HUDEP-2 (cell line): ENCODE results near the gene TBPL1.
A peak's percentile ranks its signal among the peaks of the same experiment; 100 is the strongest.
"Not testable (repeated sequence)": the region's sequence is repeated elsewhere in the genome, so short reads cannot be mapped to it uniquely, and the experiment has no call there.

Experiments
- DNase-seq, 76 experiments: peaks; one replicate each; lab custom pipeline; 2025; ENCODE audit not compliant: unreplicated experiment in 76 of 76; lab: John Stamatoyannopoulos, UW

TBPL1 gene

GRCh38 chr6:133952815-133953633 is at the start of gene TBPL1:
Gene TBPL1, plus strand, starts transcription at chr6:133953224. Its CDS starts 26,902 bp downstream, at chr6:133980126.
- DNase-seq = peak; percentile 53 to 99 (median 94)

DNA sequence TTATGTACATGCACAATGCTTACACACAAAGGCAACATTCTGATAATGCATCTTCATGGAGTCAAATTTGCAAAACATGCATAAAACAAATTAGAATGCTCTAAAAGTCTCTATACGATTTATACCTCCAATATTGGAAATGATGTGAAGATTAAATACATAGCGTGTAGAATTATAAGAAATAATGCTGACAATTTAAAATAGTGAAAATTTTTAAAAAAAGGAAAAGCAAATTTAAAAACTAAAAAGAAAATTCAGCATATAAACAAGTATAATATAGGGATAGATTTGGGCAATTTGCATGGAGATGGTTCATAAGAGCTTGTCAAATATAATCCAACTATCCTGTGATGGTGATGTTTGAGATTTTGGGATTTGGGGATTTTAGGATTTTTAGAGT is 49.2 kb upstream of the TBPL1 start:
- no peak for DNase-seq

DNA sequence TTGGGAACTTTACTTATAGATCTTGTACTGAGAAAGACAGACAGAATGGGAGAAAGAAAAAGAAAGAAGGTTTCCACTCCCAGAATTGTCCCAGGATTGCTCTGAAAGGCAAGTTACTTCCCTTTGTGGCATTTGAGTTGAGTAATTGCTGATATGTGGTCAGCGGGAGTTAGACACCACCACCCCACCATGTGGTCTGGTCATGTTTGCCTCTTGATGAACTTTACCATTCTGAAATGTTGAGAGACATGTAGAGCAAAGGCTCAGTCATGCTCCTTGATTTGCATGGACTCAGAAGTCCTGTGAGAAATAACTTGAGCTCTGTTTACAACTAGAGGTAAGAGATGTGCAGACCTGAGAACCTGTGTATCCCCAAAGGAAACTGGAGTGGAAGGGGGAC is 47.0 kb upstream of the TBPL1 start:
- no peak for DNase-seq

GRCh38 chr6:133916650-133917151 is 36.3 kb upstream of the TBPL1 start:
- DNase-seq = peak in 70 of 76 experiments; percentile 8 to 89 (median 68)

- DNase-seq = no peak
Measured at GRCh38 chr6:133917781-133918180, 35.2 kb upstream of the TBPL1 start.

GRCh38 chr6:133918208-133918930 is 34.7 kb upstream of the TBPL1 start:
- no peak for DNase-seq

DNA sequence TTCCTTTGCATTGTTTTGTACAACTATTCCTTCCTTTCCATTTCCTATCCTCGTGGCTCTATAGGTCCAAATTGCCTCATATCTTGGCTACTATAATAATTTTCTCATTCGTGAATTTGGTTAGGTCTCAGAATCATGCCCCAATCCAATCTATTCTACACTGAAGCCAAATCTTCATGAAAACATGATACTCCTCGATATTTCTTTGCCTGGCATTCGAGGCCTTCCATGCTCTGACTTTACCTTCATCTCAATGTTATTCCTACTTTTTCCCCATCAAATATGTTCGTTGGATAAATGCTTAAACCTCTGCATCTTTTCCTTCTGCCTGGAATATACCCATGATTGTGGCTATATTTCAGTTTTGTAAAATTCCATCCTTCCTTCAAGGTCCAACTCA is 33.7 kb upstream of the TBPL1 start:
- DNase-seq = no peak

DNA sequence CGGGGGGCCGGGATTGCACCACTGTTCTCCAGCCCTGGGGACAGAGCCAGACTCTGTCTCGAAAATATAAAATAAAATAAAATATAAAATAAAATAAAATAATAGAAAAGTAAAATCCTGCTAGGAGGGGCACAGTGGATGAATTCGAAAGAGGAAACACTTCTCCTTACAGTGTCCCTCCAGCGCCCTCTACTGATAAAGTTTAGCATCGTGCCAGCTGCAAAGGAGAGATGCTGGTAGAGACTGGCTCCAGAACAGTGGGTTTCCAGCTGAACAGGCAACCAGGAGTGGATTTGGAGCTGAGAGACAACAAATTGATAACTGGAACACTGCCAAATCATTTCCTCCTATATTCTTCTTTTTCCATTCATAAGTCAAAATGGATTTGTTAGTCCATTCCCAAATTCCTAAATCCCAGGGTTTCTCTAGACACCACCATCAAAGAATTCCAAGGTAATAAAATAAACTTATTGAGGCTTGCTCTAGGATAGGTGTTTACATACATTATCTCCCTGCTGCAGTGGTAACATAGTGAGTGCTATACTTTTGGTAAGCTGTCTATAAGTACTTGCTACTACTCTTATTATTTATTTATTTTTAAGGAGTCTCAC is 31.7 kb upstream of the TBPL1 start:
- DNase-seq = peak in 70 of 76 experiments; percentile 7 to 89 (median 66)

DNA sequence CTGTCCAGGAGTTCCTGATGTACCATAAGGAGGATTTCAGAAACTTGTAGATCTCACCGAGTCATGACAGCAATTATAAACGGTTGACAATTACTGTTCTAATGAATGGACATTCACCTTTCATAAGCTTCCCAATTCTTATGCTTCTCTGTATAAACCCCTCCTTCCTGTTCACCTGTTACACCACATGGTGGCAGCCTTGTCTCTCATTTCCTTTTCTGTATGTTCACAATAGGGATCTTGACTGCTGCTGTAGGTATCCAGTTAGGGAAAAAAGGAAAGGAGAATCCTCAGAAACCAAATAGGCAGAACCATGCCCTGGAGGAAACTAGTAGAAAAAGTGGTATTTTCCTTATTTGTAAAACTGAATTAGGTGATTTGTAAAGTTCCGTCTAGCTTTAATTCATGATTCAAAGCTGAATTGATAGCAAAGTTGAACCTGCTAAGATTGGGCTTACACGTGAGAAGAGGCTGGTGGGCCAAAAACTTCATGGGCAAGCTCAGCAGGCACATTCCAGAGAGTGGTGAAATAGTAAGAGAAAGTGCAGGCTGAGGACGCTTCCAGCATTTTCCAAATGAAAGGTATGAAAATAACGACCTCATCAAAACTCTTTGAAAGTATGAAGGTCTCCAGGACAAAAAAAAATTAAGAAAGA is 29.0 kb upstream of the TBPL1 start:
- DNase-seq = peak in 60 of 76 experiments; percentile 10 to 81 (median 52)

- not testable (repeated sequence) for DNase-seq
Measured at GRCh38 chr6:133931221-133931620, 21.8 kb upstream of the TBPL1 start.

GRCh38 chr6:133936352-133936751 is 16.7 kb upstream of the TBPL1 start:
- not testable (repeated sequence) for DNase-seq

GRCh38 chr6:133937909-133938308 is 15.1 kb upstream of the TBPL1 start:
- no peak for DNase-seq

- DNase-seq = no peak
Measured at GRCh38 chr6:133938533-133938932, 14.5 kb upstream of the TBPL1 start.

GRCh38 chr6:133939778-133940667 is 13.0 kb upstream of the TBPL1 start:
- DNase-seq = no peak

DNA sequence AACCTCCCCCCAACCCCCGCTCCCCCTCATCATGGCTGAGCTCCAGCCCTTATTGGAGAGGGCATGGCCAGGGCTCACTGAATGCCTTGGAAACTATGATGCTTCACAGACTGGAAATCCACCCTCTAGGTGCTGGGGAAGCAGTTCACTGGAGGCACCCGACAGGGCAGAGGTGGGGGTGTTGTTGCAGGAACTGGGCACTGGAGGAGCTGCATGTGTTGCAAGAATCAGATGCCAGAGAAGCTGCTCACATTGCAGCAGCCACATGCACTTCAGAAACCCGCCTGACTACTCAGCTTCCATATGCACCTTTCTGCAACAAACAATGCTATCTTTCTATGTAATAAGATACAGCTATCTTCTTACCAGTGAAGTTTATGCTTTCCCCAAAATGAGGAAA is 7.9 kb upstream of the TBPL1 start:
- DNase-seq = peak in 1 of 76 experiments; percentile 23

GRCh38 chr6:133947302-133947900 is 5.6 kb upstream of the TBPL1 start:
- DNase-seq = peak in 19 of 76 experiments; percentile 14 to 58 (median 40)

GRCh38 chr6:133948472-133948871 is 4.6 kb upstream of the TBPL1 start:
- DNase-seq = no peak

DNA sequence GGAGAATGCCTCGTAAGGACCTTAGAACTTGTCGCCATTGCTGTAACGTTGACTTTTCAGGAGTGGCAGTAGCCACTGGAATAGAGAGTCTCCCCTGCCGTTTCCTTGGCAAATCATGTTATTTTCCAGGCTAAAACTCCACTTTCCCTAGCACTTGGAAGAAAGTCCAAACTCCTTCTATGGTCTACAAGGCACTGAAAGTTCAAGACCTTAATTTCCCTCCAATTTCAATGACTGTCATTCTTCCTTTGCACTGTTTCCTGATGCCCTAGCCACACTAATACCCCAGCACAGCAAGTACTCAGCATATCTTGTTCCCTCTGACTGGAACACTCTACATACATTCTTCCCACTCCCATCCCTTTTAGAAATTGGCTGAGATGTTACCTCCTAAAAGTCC is 1.8 kb upstream of the TBPL1 start:
- no peak for DNase-seq
